Bronchial epithelial cell (primary cell): ENCODE data around the gene DPYD. TPM values are rescaled to one million over a fixed set of nuclear protein-coding genes. Genes with fewer than 3 reads are reported as not detected.
A peak's percentile ranks its signal among the peaks of the same experiment; 100 is the strongest.

Source experiments
- DNase-seq: peaks from one replicate; pipeline ENCODE4 v3.0.0-alpha.2; 2010; ENCODE audit warnings: low read depth
- FAIRE-seq: peaks from 2 replicates; lab custom pipeline; 2011; peaks lifted over from hg19 to GRCh38; lab: Jason Lieb, UNC
- H3K27me3 ChIP-seq: 2 replicates; pipeline ENCODE4 v1.5.1; 2011; ENCODE audit warnings: low read length; ENCODE audit not compliant: control insufficient read depth, insufficient read depth
- H3K36me3 ChIP-seq: 2 replicates; pipeline ENCODE4 v1.5.1; 2011; ENCODE audit warnings: low read length; ENCODE audit not compliant: control insufficient read depth, insufficient read depth
- H3K4me3 ChIP-seq: 2 replicates; pipeline ENCODE4 v1.5.1; 2011; ENCODE audit warnings: mild to moderate bottlenecking, low read depth, low read length, control low read depth
- CTCF ChIP-seq: IDR thresholded peaks from 2 replicates; pipeline ENCODE4 v1.5.1; 2011; ENCODE audit warnings: mild to moderate bottlenecking, moderate library complexity, low read length, control low read depth, inconsistent platforms; ENCODE audit not compliant: insufficient read depth, severe bottlenecking
- total RNA-seq: library from RNA; depleted of rRNA; stranded (reverse); fragments of >200 nt; gene quantifications from 2 replicates; pipeline ENCODE4 v1.2.1, GENCODE V29; 2014

The DPYD gene
- total RNA-seq, 1 donor from 2014 or later = 1.6 TPM

GRCh38 chr1:97660431-97661105, 260.3 kb downstream of the DPYD start:
- DNase-seq = no peak
- no peaks in the 10 kb centered on the region for H3K36me3 ChIP-seq
- H3K4me3 ChIP-seq = no peak overlapping the region
- no peaks in the 10 kb centered on the region for H3K27me3 ChIP-seq
- TF ChIP-seq CTCF = no peak
- FAIRE-seq = no peak

GRCh38 chr1:97654876-97655585, 265.8 kb downstream of the DPYD start:
- no peak overlapping the region for H3K4me3 ChIP-seq
- no peaks in the 10 kb centered on the region for H3K36me3 ChIP-seq
- FAIRE-seq (no peak), DNase-seq (no peak)
- TF ChIP-seq CTCF = no peak
- no peaks in the 10 kb centered on the region for H3K27me3 ChIP-seq

- FAIRE-seq = no peak
- no peaks in the 10 kb centered on the region for H3K36me3 ChIP-seq
- H3K27me3 ChIP-seq = no peaks in the 10 kb centered on the region
- no peak overlapping the region for H3K4me3 ChIP-seq
- TF ChIP-seq CTCF = no peak
- no peak for DNase-seq
These were observed 269.6 kb downstream of the DPYD start for GRCh38 chr1:97651250-97651649.

GRCh38 chr1:97649591-97649990, 271.2 kb downstream of the DPYD start:
- Histone ChIP-seq H3K27me3 (no peaks in the 10 kb centered on the region), H3K4me3 (no peak overlapping the region), H3K36me3 (no peaks in the 10 kb centered on the region)
- FAIRE-seq = no peak
- DNase-seq = no peak
- no peak for TF ChIP-seq CTCF

GRCh38 chr1:97647776-97648175, 273.1 kb downstream of the DPYD start:
- no peak for FAIRE-seq
- peak; percentile 36 for DNase-seq
- no peak overlapping the region for H3K4me3 ChIP-seq
- no peaks in the 10 kb centered on the region for H3K36me3 ChIP-seq
- no peak for TF ChIP-seq CTCF
- no peaks in the 10 kb centered on the region for H3K27me3 ChIP-seq

- no peak overlapping the region for H3K4me3 ChIP-seq
- no peaks in the 10 kb centered on the region for H3K36me3 ChIP-seq
- FAIRE-seq (no peak), DNase-seq (no peak)
- TF ChIP-seq CTCF = no peak
- no peaks in the 10 kb centered on the region for H3K27me3 ChIP-seq
These were observed 274.8 kb downstream of the DPYD start for GRCh38 chr1:97646071-97646470.
